KOPT-K1 (cell line): ENCODE results near the gene FNDC5.
"Not testable (repeated sequence)": the region's sequence is repeated elsewhere in the genome, so short reads cannot be mapped to it uniquely, and the experiment has no call there.

Experiments used
- H3K27ac ChIP-seq: fragments of 200-600 bp; sonication (generic); 2 replicates; pipeline ENCODE4 v1.5.1; 2016; ENCODE audit warnings: antibody characterized with exemption, mild to moderate bottlenecking, low read depth, low read length; ENCODE audit not compliant: poor library complexity, severe bottlenecking
- H3K36me3 ChIP-seq: fragments of 200-600 bp; sonication (generic); 2 replicates; pipeline ENCODE4 v1.5.1; 2017; ENCODE audit warnings: antibody characterized with exemption, mild to moderate bottlenecking, low read length, moderate library complexity; ENCODE audit not compliant: insufficient read depth
- H3K9me3 ChIP-seq: fragments of 200-600 bp; sonication (generic); 2 replicates; pipeline ENCODE4 v1.5.1; 2017; ENCODE audit warnings: antibody characterized with exemption, low read length, mild to moderate bottlenecking; ENCODE audit not compliant: insufficient read depth, poor library complexity, severe bottlenecking

Gene FNDC5

GRCh38 chr1:32870615-32871363 is at the start of gene FNDC5:
TSS of gene FNDC5 (minus strand) at chr1:32870912.
- Histone ChIP-seq H3K27ac (no peak within 1 kb of the TSS), H3K9me3 (no peaks in the 10 kb centered on the region), H3K36me3 (no peaks in the 10 kb centered on the region)

- H3K27ac ChIP-seq = no peak overlapping the region
- no peaks in the 10 kb centered on the region for H3K36me3 ChIP-seq
Observed at GRCh38 chr1:32919811-32920733, 49.4 kb upstream of the FNDC5 start.

GRCh38 chr1:32918179-32918578 is 47.5 kb upstream of the FNDC5 start:
- Histone ChIP-seq H3K36me3 (no peaks in the 10 kb centered on the region), H3K9me3 (no peaks in the 10 kb centered on the region), H3K27ac (no peak overlapping the region)

More at GRCh38 chr1:32919811-32920733, 49.4 kb upstream of the FNDC5 start:
- no peaks in the 10 kb centered on the region for H3K9me3 ChIP-seq

DNA sequence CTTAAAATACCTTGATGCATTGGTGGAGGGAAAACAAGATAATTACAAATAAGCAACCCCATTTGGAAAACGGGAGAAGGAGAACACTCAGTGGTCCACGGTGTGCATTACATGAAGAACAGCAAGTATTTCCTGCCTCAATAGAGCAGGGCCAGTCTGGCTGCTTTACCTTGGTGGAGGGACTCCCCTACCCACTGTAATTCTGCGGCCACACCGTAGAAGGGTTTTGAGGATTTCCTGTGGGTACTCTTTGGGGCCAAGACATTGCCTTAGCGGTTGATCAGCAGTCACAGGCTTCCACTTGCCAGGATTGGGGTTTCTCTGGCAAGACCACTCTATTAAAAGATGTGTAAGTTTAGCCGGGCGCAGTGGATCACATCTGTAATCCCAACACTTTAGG is 46.8 kb upstream of the FNDC5 start:
- no peaks in the 10 kb centered on the region for H3K36me3 ChIP-seq
- no peak overlapping the region for H3K27ac ChIP-seq

GRCh38 chr1:32915766-32916706 is 45.3 kb upstream of the FNDC5 start:
- Histone ChIP-seq H3K36me3 (no peaks in the 10 kb centered on the region), H3K9me3 (no peaks in the 10 kb centered on the region)

More for the DNA sequence above, 46.8 kb upstream of the FNDC5 start:
- H3K9me3 ChIP-seq = no peaks in the 10 kb centered on the region

GRCh38 chr1:32910319-32910718 is 39.6 kb upstream of the FNDC5 start:
- H3K9me3 ChIP-seq = peaks cover 9% of the 10 kb centered on the region
- no peak overlapping the region for H3K27ac ChIP-seq
- no peaks in the 10 kb centered on the region for H3K36me3 ChIP-seq

More at GRCh38 chr1:32915766-32916706, 45.3 kb upstream of the FNDC5 start:
- no peak overlapping the region for H3K27ac ChIP-seq

- H3K9me3 ChIP-seq = peaks cover 9% of the 10 kb centered on the region
- no peaks in the 10 kb centered on the region for H3K36me3 ChIP-seq
- no peak overlapping the region for H3K27ac ChIP-seq
Observed at GRCh38 chr1:32907435-32907834, 36.7 kb upstream of the FNDC5 start.

- Histone ChIP-seq H3K27ac (no peak overlapping the region), H3K9me3 (peaks cover 9% of the 10 kb centered on the region), H3K36me3 (no peaks in the 10 kb centered on the region)
Observed at GRCh38 chr1:32906654-32907053, 35.9 kb upstream of the FNDC5 start.

DNA sequence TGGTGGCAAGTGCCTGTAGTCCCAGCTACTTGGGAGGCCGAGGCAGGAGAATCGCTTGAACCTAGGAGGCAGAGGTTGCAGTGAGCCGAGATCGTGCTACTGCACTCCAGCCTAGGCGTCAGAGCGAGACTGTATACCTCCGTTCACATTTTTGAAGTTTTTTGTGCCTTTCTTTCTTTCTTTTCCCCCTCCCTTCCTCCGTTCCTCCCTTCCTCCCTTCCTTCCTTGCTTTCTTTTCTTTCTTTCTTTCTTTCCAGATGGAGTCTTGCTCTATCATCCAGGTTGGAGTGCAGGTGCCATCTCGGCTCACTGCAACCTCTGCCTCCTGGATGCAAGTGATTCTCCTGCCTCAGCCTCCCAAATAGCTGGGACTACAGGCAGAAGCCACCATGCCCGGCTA is 34.9 kb upstream of the FNDC5 start:
- not testable (repeated sequence) for H3K27ac ChIP-seq, H3K36me3 ChIP-seq, H3K9me3 ChIP-seq

DNA sequence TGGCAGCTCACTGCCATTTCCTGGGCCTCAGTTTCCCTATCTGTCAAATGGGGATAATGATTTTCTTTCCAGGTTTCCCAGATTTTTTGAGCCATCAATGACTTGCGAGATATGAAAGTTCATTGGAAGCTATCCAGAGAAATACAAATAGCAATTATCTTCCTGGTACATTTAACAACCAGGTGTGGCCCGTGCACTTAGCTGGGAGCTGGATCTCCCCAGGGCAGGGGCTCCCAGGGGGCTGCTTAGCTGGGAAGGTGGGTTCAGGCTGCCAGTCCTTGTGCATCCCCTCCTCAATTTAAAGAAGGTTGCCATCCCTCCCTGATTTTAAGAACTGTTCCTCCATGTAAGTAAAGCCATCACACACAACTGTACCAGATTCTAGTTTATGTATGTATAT is 34.1 kb upstream of the FNDC5 start:
- H3K9me3 ChIP-seq = peaks cover 1% of the 10 kb centered on the region
- no peaks in the 10 kb centered on the region for H3K36me3 ChIP-seq
- no peak overlapping the region for H3K27ac ChIP-seq

DNA sequence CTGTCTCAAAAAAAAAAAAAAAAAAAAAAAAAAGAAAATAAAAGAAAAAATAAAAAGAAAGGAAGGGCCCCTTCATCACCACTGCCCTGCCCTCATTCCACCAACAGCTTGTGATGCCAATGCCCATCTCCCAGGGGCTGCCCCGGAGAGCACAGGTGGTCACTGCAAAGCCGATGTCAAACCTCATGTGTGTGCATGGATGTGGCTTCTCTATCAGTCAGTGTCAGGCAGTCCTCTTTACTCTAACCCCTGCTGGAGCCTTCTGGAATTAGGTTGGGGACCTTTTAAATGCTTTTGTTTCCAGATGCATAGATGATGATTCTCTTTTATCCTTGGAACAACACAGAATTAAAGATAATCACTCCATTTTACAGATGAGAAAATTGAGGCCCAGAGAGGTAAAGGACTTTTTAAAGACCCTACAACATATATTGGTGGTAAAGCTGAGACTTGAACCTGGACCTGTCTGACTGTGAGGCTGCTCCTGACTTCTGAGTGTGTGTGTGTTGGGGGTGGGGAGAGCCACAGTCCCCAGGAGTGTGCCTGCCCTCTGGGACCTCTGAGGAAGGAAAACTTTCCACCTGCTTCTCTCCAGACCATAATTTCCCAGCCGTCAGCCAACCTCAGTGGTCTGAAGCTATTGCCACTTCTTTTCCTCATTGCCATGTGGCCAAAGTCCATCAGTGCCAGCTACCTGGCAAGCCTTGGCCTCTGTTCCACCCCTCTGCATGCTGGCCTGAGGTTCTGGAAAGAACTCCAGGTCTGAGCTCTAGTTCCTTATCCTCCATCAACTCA is 33.5 kb upstream of the FNDC5 start:
- H3K9me3 ChIP-seq = no peaks in the 10 kb centered on the region
- no peak overlapping the region for H3K27ac ChIP-seq

GRCh38 chr1:32902535-32902920 is 31.8 kb upstream of the FNDC5 start:
- Histone ChIP-seq H3K9me3 (no peaks in the 10 kb centered on the region), H3K36me3 (no peaks in the 10 kb centered on the region), H3K27ac (no peak overlapping the region)

More for the DNA sequence above, 33.5 kb upstream of the FNDC5 start:
- no peaks in the 10 kb centered on the region for H3K36me3 ChIP-seq

DNA sequence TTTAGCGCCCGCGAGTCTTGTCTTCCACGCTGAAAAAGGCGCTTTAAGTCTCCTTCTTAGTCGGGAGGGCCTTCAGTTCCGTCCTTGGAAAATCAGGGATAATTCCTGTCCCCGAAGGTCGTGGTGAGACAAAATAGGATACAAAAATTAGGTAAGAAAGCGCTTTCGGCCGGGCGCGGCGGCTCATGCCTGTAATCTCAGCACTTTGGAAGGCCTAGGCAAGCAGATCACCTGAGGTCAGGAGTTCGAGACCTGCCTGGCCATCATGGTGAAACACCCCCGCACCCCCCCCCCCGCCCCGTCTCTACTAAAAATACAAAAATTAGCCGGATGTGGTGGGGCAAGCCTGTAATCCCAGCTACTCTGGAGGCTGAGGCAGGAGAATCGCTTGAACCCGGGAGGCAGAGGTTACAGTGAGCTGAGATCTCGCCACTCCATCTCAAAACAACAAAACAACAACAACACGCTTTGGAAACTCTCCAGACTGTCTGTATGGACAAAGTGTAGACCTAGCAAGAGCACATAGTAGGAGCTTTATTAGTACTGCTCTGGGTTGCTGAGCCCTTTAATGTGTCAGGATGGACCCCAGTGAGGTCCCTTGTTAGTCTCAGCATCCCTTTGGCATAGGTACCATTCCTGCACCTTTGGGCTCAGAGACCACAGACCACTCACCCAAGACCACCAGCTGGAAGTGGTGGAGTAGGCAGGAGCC is 31.3 kb upstream of the FNDC5 start:
- Histone ChIP-seq H3K9me3 (no peaks in the 10 kb centered on the region), H3K36me3 (no peaks in the 10 kb centered on the region), H3K27ac (no peak overlapping the region)
